A549 (cell line): ENCODE data around the gene MAPK4. TPM values are rescaled to one million over a fixed set of nuclear protein-coding genes. Genes with fewer than 3 reads are reported as not detected.

Experiments used
- ATAC-seq, 2 experiments: fragments of 200-7000 bp in 1 of 2; fragments of >200 bp in 1 of 2; cut with Nextera tagmentation in 1 of 2; cut with Tn5 transposase in 1 of 2; 3 replicates each; pipeline versions ENCODE4 v1.8.0 to v1.9.1; 2018 to 2020; ENCODE audit warnings: mild to moderate bottlenecking in 1 of 2, moderate library complexity in 1 of 2
- CTCF ChIA-PET: fragments of 300-600 bp; sonication (Branson Sonifier 250); formaldehyde crosslinking; extraction: SDS; loops from one replicate; lab custom pipeline; 2021; ENCODE audit warnings: antibody characterized with exemption, inconsistent platforms; lab: Yijun Ruan, JAX
- POLR2A ChIA-PET: fragments of 350-600 bp; formaldehyde crosslinking; extraction: SDS; loops from one replicate; lab custom pipeline; 2021; ENCODE audit warnings: antibody characterized with exemption, inconsistent platforms; lab: Yijun Ruan, JAX
- DNase-seq, 2 experiments: peaks; one replicate each; pipeline versions ENCODE4 v3.0.0 to v3.0.0-alpha.2; 2011 to 2016; ENCODE audit warnings: low read depth in 1 of 2, low spot score in 1 of 2
- FAIRE-seq: peaks from 2 replicates; lab custom pipeline; 2011; peaks lifted over from hg19 to GRCh38; lab: Jason Lieb, UNC
- H3K27ac ChIP-seq, 2 experiments: fragments of >200 bp; sonication (Bioruptor Twin); formaldehyde crosslinking; 3 replicates each; pipeline ENCODE4 v1.5.1; 2016 to 2017
- H3K4me1 ChIP-seq: fragments of >200 bp; sonication (Bioruptor Twin); formaldehyde crosslinking; 3 replicates; pipeline ENCODE4 v1.6.1; 2016
- H3K4me2 ChIP-seq: fragments of >200 bp; sonication (Bioruptor Twin); formaldehyde crosslinking; 3 replicates; pipeline ENCODE4 v1.6.1; 2016
- H3K4me3 ChIP-seq: fragments of >200 bp; sonication (Bioruptor Twin); formaldehyde crosslinking; 3 replicates; pipeline ENCODE4 v1.5.1; 2016
- H3K9me3 ChIP-seq: fragments of >200 bp; sonication (Bioruptor Twin); formaldehyde crosslinking; 3 replicates; pipeline ENCODE4 v1.6.1; 2016
- CBX2 ChIP-seq: fragments of 200-600 bp; sonication (generic); IDR thresholded peaks from 2 replicates; pipeline ENCODE4 v1.6.1; 2016; ENCODE audit warnings: low read depth, mild to moderate bottlenecking, borderline replicate concordance
- CBX8 ChIP-seq: fragments of 200-600 bp; sonication (generic); IDR thresholded peaks from 2 replicates; pipeline ENCODE4 v1.6.1; 2016
- CEBPB ChIP-seq, 2 experiments: fragments of >200 bp in 1 of 2; sonication (Bioruptor Twin) in 1 of 2; formaldehyde crosslinking in 1 of 2; IDR thresholded peaks; 2 replicates each; pipeline ENCODE4 v1.6.1; 2012 to 2016
- CHD4 ChIP-seq: fragments of 200-600 bp; sonication (generic); IDR thresholded peaks from 2 replicates; pipeline ENCODE4 v1.6.1; 2016; ENCODE audit warnings: antibody characterized with exemption, mild to moderate bottlenecking, borderline replicate concordance
- CTCF ChIP-seq: fragments of >200 bp; sonication (Bioruptor Twin); formaldehyde crosslinking; IDR thresholded peaks from 3 replicates; pipeline ENCODE4 v1.5.1; 2016
- EHF ChIP-seq: fragments of 250-450 bp; sonication (Bioruptor Pico); IDR thresholded peaks from 2 replicates; pipeline ENCODE4 v1.5.0; 2020; ENCODE audit warnings: mild to moderate bottlenecking
- ELK1 ChIP-seq: fragments of 150-350 bp; IDR thresholded peaks from 2 replicates; pipeline ENCODE4 v1.6.1; 2014; ENCODE audit warnings: low read depth, mild to moderate bottlenecking, low read length
- FOXS1 ChIP-seq: fragments of 250-450 bp; sonication (Bioruptor Pico); IDR thresholded peaks from 2 replicates; pipeline ENCODE4 v1.5.0; 2020; ENCODE audit warnings: mild to moderate bottlenecking, moderate library complexity
- GATA3 ChIP-seq: IDR thresholded peaks from 2 replicates; pipeline ENCODE4 v1.6.1; 2012; ENCODE audit warnings: borderline replicate concordance
- HDAC2 ChIP-seq: fragments of 200-600 bp; sonication (generic); IDR thresholded peaks from 2 replicates; pipeline ENCODE4 v1.6.1; 2016
- HOXB5 ChIP-seq: fragments of 250-450 bp; sonication (Bioruptor Pico); IDR thresholded peaks from 2 replicates; pipeline ENCODE4 v1.5.0; 2020; ENCODE audit warnings: mild to moderate bottlenecking, moderate library complexity
- KDM5A ChIP-seq: fragments of 200-600 bp; sonication (generic); IDR thresholded peaks from 2 replicates; pipeline ENCODE4 v1.6.1; 2016; ENCODE audit warnings: antibody characterized with exemption, mild to moderate bottlenecking
- MAX ChIP-seq: IDR thresholded peaks from 2 replicates; pipeline ENCODE4 v1.6.1; 2012
- MAZ ChIP-seq: fragments of 150-350 bp; IDR thresholded peaks from 2 replicates; pipeline ENCODE4 v1.6.1; 2014; ENCODE audit warnings: antibody characterized with exemption, low read depth, low read length, borderline replicate concordance
- NFE2L2 ChIP-seq: fragments of 150-350 bp; conservative IDR thresholded peaks from 2 replicates; pipeline ENCODE4 v1.6.1; 2014; ENCODE audit warnings: low read length
- NR3C1 ChIP-seq: fragments of >200 bp; sonication (Bioruptor Twin); formaldehyde crosslinking; IDR thresholded peaks from 3 replicates; pipeline ENCODE4 v1.6.1; 2017
- REST ChIP-seq: fragments of 200-600 bp; sonication (generic); IDR thresholded peaks from 2 replicates; pipeline ENCODE4 v1.6.1; 2016; ENCODE audit warnings: antibody characterized with exemption, mild to moderate bottlenecking, moderate library complexity
- RNF2 ChIP-seq: fragments of 200-600 bp; sonication (generic); IDR thresholded peaks from 2 replicates; pipeline ENCODE4 v1.6.1; 2016; ENCODE audit warnings: low read depth, mild to moderate bottlenecking, antibody characterized with exemption, moderate library complexity, borderline replicate concordance
- SREBF2 ChIP-seq: fragments of 450-650 bp; IDR thresholded peaks from 2 replicates; pipeline ENCODE4 v1.6.1; 2014; ENCODE audit warnings: mild to moderate bottlenecking, moderate library complexity
- TFCP2L1 ChIP-seq: fragments of 250-450 bp; sonication (Bioruptor Pico); IDR thresholded peaks from 2 replicates; pipeline ENCODE4 v1.5.0; 2021; ENCODE audit warnings: mild to moderate bottlenecking
- TP53 ChIP-seq: fragments of 250-450 bp; sonication (Bioruptor Pico); IDR thresholded peaks from 2 replicates; pipeline ENCODE4 v1.5.0; 2021; ENCODE audit warnings: mild to moderate bottlenecking, moderate library complexity
- ZNF302 ChIP-seq: fragments of 250-450 bp; sonication (Bioruptor Pico); IDR thresholded peaks from 2 replicates; pipeline ENCODE4 v1.9.0; 2021; ENCODE audit warnings: inconsistent platforms, mild to moderate bottlenecking, moderate library complexity
- WGBS: methylation state at CpG from one replicate; pipeline ENCODE4 v1.1.6; 2017; ENCODE audit errors: missing lambda C conversion rate; 5-methylcytosine and 5-hydroxymethylcytosine counted together
- polyA plus RNA-seq, 4 experiments: library from polyadenylated mRNA; depleted of rRNA in 3 of 4; stranded (reverse); fragments of >200 nt; fragmentation: RNase III in 1 of 4; extraction: RNeasy Plus Mini Kit Qiagen cat#74134 plus additional on column Dnase treatment in 1 of 4; gene quantifications; 2 replicates in 3 of 4; 3 replicates in 1 of 4; pipeline ENCODE4 v1.2.3, GENCODE V29; 2011 to 2017
- TF ChIP-seq, protein P1 (sequence below): fragments of 250-450 bp; sonication (Bioruptor Pico); IDR thresholded peaks from 2 replicates; pipeline ENCODE4 v1.5.0; 2020; ENCODE audit warnings: low read depth, mild to moderate bottlenecking, moderate library complexity
- TF ChIP-seq, protein P2 (sequence below): fragments of >200 bp; sonication (Bioruptor Twin); formaldehyde crosslinking; IDR thresholded peaks from 3 replicates; pipeline ENCODE4 v1.6.1; 2016
- TF ChIP-seq, protein P3 (sequence below): IDR thresholded peaks from 2 replicates; pipeline ENCODE4 v1.6.1; 2012

Gene MAPK4
- polyA plus RNA-seq, 2 of the 4 experiments (the other 2 are of a cell fraction), result 0.01 TPM; not detected in 1

- peak; percentile 13 to 36 for DNase-seq
- no peak overlapping the region for H3K4me2 ChIP-seq
- TF ChIP-seq CEBPB (IDR thresholded peaks at IDR 0.05) (no peak), REST (no peak), CHD4 (no peak), CBX8 (no peak), HOXB5 (CRISPR knock-in tag) (no peak), MAZ (no peak), RNF2 (no peak), SREBF2 (no peak), ZNF302 (CRISPR knock-in tag) (no peak), FOXS1 (no peak), TFCP2L1 (CRISPR knock-in tag) (no peak), MAX (no peak), NR3C1 (no peak), TP53 (CRISPR knock-in tag) (no peak), EHF (no peak)
- TF ChIP-seq, protein P1, sequence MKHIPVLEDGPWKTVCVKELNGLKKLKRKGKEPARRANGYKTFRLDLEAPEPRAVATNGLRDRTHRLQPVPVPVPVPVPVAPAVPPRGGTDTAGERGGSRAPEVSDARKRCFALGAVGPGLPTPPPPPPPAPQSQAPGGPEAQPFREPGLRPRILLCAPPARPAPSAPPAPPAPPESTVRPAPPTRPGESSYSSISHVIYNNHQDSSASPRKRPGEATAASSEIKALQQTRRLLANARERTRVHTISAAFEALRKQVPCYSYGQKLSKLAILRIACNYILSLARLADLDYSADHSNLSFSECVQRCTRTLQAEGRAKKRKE, result no peak
- no peaks in the 10 kb centered on the region for H3K9me3 ChIP-seq
- H3K4me3 ChIP-seq, result no peak overlapping the region
- no peak for FAIRE-seq
- ChIA-PET CTCF (no interaction called here), POLR2A (no interaction called here)
- ATAC-seq, result peak; percentile 58 to 66; a peak in 5 of 6 replicates
- 10% methylated on average over 3 of the region's 3 CpGs for WGBS
- no peaks in the 10 kb centered on the region for H3K4me1 ChIP-seq
- H3K27ac ChIP-seq, result no peak overlapping the region
These were observed 18.8 kb downstream of the MAPK4 start for GRCh38 chr18:50578651-50579050.

DNA sequence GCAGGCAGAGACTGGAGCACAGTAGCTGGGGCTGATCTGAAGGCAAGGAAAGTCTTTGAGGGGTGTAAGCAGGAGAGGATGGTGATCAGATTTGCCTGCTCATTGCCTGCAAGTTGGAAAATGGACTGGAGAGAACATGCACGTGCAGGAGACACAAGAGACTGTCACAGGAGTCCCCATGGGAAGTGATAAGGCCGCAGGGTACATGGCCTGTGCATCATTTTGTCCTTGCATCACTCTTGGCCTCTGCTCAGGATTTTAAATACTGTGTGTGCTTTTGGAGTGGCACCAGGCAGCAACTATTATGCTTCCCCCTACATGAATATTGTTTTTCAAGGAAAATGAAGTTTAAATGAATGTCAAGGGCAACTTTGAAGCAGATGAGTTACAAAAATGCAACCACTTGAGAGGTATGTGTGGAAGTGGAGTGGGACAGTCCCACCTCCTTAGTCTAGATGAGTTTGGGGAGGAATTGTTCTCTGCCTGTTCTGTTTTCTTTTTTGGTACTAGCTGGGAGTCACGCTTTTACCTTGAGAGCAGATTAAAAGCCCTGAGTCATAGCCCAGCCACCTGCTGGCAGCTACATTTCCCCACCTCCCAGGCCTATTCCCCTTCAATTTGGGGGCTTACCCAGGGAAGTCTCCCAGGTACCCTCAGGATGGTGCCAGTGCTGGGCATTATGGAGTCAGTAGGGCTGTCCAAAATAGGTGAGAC is 19.3 kb downstream of the MAPK4 start:
- POLR2A ChIA-PET, result no interaction called here
- TF ChIP-seq NFE2L2, result no peak
- TF ChIP-seq CHD4, result no peak
- TF ChIP-seq MAX, result no peak
- no peak for TF ChIP-seq CBX2
- TF ChIP-seq HDAC2, result no peak
- TF ChIP-seq, all 56 proteins: peak for 0
- no peak overlapping the region for H3K27ac ChIP-seq
- FAIRE-seq (no peak), ATAC-seq (no peak), DNase-seq (no peak)
- H3K4me2 ChIP-seq, result no peak overlapping the region
- CTCF ChIA-PET, result no interaction called here
- no peaks in the 10 kb centered on the region for H3K4me1 ChIP-seq
- H3K4me3 ChIP-seq, result no peak overlapping the region
- WGBS, result 11% methylated on average over 3 of the region's 3 CpGs
- H3K9me3 ChIP-seq, result no peaks in the 10 kb centered on the region

DNA sequence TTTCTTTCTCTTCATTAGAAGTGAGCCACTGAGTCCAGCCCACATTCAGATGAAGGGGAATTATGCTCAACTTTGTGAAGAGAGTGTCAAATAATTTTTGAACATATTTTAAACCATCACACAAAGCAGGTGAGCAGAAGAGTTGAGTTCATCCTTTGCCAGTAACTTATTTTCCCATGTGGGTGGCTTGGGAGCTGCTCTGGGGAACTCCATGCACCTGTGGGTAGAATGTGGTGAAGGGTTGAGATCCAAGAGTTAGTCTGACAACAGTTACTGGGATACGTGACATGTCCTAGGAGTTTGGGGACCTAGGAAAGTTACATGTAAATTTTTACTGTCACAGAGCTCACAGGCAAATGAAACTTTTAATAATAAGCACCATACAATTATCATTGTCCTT is 21.6 kb downstream of the MAPK4 start:
- no peak for FAIRE-seq
- POLR2A ChIA-PET, result no interaction called here
- no peak for ATAC-seq
- CTCF ChIA-PET, result no interaction called here
- Histone ChIP-seq H3K4me2 (no peak overlapping the region), H3K4me3 (no peak overlapping the region), H3K27ac (no peak overlapping the region), H3K4me1 (no peaks in the 10 kb centered on the region), H3K9me3 (no peaks in the 10 kb centered on the region)
- TF ChIP-seq ELK1 (no peak), GATA3 (no peak), NR3C1 (no peak), CTCF (no peak), KDM5A (no peak)
- TF ChIP-seq, protein P2, sequence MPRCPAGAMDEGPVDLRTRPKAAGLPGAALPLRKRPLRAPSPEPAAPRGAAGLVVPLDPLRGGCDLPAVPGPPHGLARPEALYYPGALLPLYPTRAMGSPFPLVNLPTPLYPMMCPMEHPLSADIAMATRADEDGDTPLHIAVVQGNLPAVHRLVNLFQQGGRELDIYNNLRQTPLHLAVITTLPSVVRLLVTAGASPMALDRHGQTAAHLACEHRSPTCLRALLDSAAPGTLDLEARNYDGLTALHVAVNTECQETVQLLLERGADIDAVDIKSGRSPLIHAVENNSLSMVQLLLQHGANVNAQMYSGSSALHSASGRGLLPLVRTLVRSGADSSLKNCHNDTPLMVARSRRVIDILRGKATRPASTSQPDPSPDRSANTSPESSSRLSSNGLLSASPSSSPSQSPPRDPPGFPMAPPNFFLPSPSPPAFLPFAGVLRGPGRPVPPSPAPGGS, result no peak
- TF ChIP-seq, protein P3, sequence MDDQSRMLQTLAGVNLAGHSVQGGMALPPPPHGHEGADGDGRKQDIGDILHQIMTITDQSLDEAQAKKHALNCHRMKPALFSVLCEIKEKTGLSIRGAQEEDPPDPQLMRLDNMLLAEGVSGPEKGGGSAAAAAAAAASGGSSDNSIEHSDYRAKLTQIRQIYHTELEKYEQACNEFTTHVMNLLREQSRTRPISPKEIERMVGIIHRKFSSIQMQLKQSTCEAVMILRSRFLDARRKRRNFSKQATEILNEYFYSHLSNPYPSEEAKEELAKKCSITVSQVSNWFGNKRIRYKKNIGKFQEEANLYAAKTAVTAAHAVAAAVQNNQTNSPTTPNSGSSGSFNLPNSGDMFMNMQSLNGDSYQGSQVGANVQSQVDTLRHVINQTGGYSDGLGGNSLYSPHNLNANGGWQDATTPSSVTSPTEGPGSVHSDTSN, result no peak
- 17% methylated on average over 1 of the region's 1 CpG for WGBS
- no peak for DNase-seq
